ENCODE data around the gene VENTX. TPM values are rescaled to one million over a fixed set of nuclear protein-coding genes. Genes with fewer than 3 reads are reported as not detected.

The VENTX gene
- polyA plus RNA-seq, 3 donors: 0.28 to 0.80 (median 0.56) TPM

- 86 to 91% (median 89%) methylated on average over 48 to 57 of the region's 57 CpGs for WGBS, 3 donors
- no peak overlapping the region for H3K27ac ChIP-seq (ENCODE audit: low read depth, low read length)
Observed at GRCh38 chr10:133201151-133201947, 36.3 kb upstream of the VENTX start.

- WGBS, 3 donors: 66 to 83% (median 73%) methylated on average over 28 to 29 of the region's 29 CpGs
Observed at GRCh38 chr10:133201948-133202725, 35.5 kb upstream of the VENTX start.

GRCh38 chr10:133202778-133203651 lies 34.6 kb upstream of the VENTX start:
- WGBS, 3 donors: 75 to 87% (median 83%) methylated on average over 48 to 57 of the region's 62 CpGs
- no peak overlapping the region for H3K27ac ChIP-seq (ENCODE audit: low read depth, low read length)

More at GRCh38 chr10:133201948-133202725, 35.5 kb upstream of the VENTX start:
- H3K27ac ChIP-seq (ENCODE audit: low read depth, low read length): no peak overlapping the region

GRCh38 chr10:133203652-133204195 lies 33.9 kb upstream of the VENTX start:
- H3K27ac ChIP-seq (ENCODE audit: low read depth, low read length): no peak overlapping the region
- WGBS, 3 donors: 78 to 91% (median 88%) methylated on average over 31 of the region's 31 CpGs

- WGBS, 3 donors: 83 to 92% (median 89%) methylated on average over 37 to 38 of the region's 38 CpGs
- H3K27ac ChIP-seq (ENCODE audit: low read depth, low read length): no peak overlapping the region
Observed at GRCh38 chr10:133204226-133205015, 33.2 kb upstream of the VENTX start.

GRCh38 chr10:133205146-133205545 lies 32.5 kb upstream of the VENTX start:
- whole genome bisulfite sequencing, 3 donors: 77 to 83% (median 79%) methylated on average over 23 of the region's 23 CpGs
- no peak overlapping the region for H3K27ac ChIP-seq (ENCODE audit: low read depth, low read length)

- WGBS, 3 donors: 77 to 83% (median 79%) methylated on average over 17 of the region's 17 CpGs
Observed at GRCh38 chr10:133206356-133207040, 31.2 kb upstream of the VENTX start.

GRCh38 chr10:133207041-133207600 lies 30.5 kb upstream of the VENTX start:
- WGBS, 3 donors: 85 to 93% (median 91%) methylated on average over 36 of the region's 36 CpGs
- no peak overlapping the region for H3K27ac ChIP-seq (ENCODE audit: low read depth, low read length)

More at GRCh38 chr10:133206356-133207040, 31.2 kb upstream of the VENTX start:
- H3K27ac ChIP-seq (ENCODE audit: low read depth, low read length): no peak overlapping the region

- no peak overlapping the region for H3K27ac ChIP-seq (ENCODE audit: low read depth, low read length)
- 78 to 86% (median 80%) methylated on average over 15 to 17 of the region's 17 CpGs for WGBS, 3 donors
Observed at GRCh38 chr10:133207627-133208026, 30.0 kb upstream of the VENTX start.

- H3K27ac ChIP-seq (ENCODE audit: low read depth, low read length): no peak overlapping the region
- 90 to 93% (median 91%) methylated on average over 17 to 18 of the region's 18 CpGs for WGBS, 3 donors
Observed at GRCh38 chr10:133208466-133208865, 29.2 kb upstream of the VENTX start.

GRCh38 chr10:133209117-133209516 lies 28.5 kb upstream of the VENTX start:
- WGBS, 3 donors: 93 to 96% (median 94%) methylated on average over 14 of the region's 14 CpGs
- H3K27ac ChIP-seq (ENCODE audit: low read depth, low read length): no peak overlapping the region

GRCh38 chr10:133209641-133210040 lies 28.0 kb upstream of the VENTX start:
- 86 to 90% (median 87%) methylated on average over 18 to 20 of the region's 20 CpGs for WGBS, 3 donors
- no peak overlapping the region for H3K27ac ChIP-seq (ENCODE audit: low read depth, low read length)

- H3K27ac ChIP-seq (ENCODE audit: low read depth, low read length): no peak overlapping the region
- 52 to 73% (median 67%) methylated on average over 24 to 27 of the region's 27 CpGs for WGBS, 3 donors
Observed at GRCh38 chr10:133210398-133211140, 27.1 kb upstream of the VENTX start.

GRCh38 chr10:133211141-133211830 lies 26.4 kb upstream of the VENTX start:
- no peak overlapping the region for H3K27ac ChIP-seq (ENCODE audit: low read depth, low read length)
- 73 to 85% (median 80%) methylated on average over 21 to 25 of the region's 25 CpGs for WGBS, 3 donors

Data from adipose tissue (tissue), 3 donors.